PFSK-1 (cell line): ENCODE measurements around the gene TEX101.

Source experiments
- FOXP2 ChIP-seq: optimal IDR thresholded peaks from 2 replicates; pipeline ENCODE3; 2011; ENCODE audit warnings: borderline replicate concordance, control low read depth, inconsistent platforms; ENCODE audit not compliant: insufficient read depth; ENCODE audit errors: extremely low read length, extremely low read depth
- POLR2AphosphoS5 ChIP-seq: IDR thresholded peaks from 2 replicates; pipeline ENCODE4 v1.6.1; 2012; ENCODE audit warnings: low read depth, mild to moderate bottlenecking, control low read depth, low read length, moderate library complexity
- REST ChIP-seq, 2 experiments: IDR thresholded peaks; 2 replicates each; pipeline versions ENCODE4 v1.6.1 to v1.8.0; 2011 to 2012; ENCODE audit warnings: low read depth in 2 of 2, low read length in 2 of 2, control low read depth in 1 of 2, inconsistent platforms in 1 of 2, mild to moderate bottlenecking in 1 of 2, moderate library complexity in 1 of 2; ENCODE audit not compliant: insufficient read depth in 1 of 2
- SIN3A ChIP-seq: IDR thresholded peaks from 2 replicates; pipeline ENCODE4 v1.6.1; 2012; ENCODE audit warnings: mild to moderate bottlenecking, low read length, moderate library complexity, borderline replicate concordance; ENCODE audit not compliant: insufficient read depth
- TAF1 ChIP-seq: IDR thresholded peaks from 2 replicates; pipeline ENCODE4 v1.6.1; 2012; ENCODE audit warnings: low read length, control low read depth, borderline replicate concordance; ENCODE audit not compliant: insufficient read depth

Gene TEX101

GRCh38 chr19:43380771-43381386 lies 33.8 kb upstream of the TEX101 start:
- TF ChIP-seq FOXP2 = no peak
- no peak for TF ChIP-seq REST (IDR thresholded peaks at IDR 0.05; ENCODE audit: insufficient read depth in 1 of 2, low read depth in 2 of 2, low read length in 2 of 2)
- TF ChIP-seq TAF1 = no peak
- TF ChIP-seq POLR2AphosphoS5 = no peak
- no peak for TF ChIP-seq SIN3A

- no peak for TF ChIP-seq FOXP2
- TF ChIP-seq SIN3A = no peak
- no peak for TF ChIP-seq REST (IDR thresholded peaks at IDR 0.05; ENCODE audit: insufficient read depth in 1 of 2, low read depth in 2 of 2, low read length in 2 of 2)
- no peak for TF ChIP-seq POLR2AphosphoS5
- no peak for TF ChIP-seq TAF1
Observed at GRCh38 chr19:43395561-43395960, 19.1 kb upstream of the TEX101 start.

- TF ChIP-seq SIN3A = no peak
- TF ChIP-seq FOXP2 = no peak
Observed at GRCh38 chr19:43406297-43406696, 8.4 kb upstream of the TEX101 start.

- TF ChIP-seq FOXP2 (no peak), POLR2AphosphoS5 (no peak), SIN3A (no peak), REST (IDR thresholded peaks at IDR 0.05; ENCODE audit: insufficient read depth in 1 of 2, low read depth in 2 of 2, low read length in 2 of 2) (no peak), TAF1 (no peak)
Observed at GRCh38 chr19:43407416-43408005, 7.2 kb upstream of the TEX101 start.

- TF ChIP-seq SIN3A (no peak), REST (IDR thresholded peaks at IDR 0.05; ENCODE audit: insufficient read depth in 1 of 2, low read depth in 2 of 2, low read length in 2 of 2) (no peak), POLR2AphosphoS5 (no peak), FOXP2 (no peak), TAF1 (no peak)
Observed at GRCh38 chr19:43408043-43408442, 6.6 kb upstream of the TEX101 start.
